ENCODE data around the gene TBX4. TPM values are rescaled to one million over a fixed set of nuclear protein-coding genes. Genes with fewer than 3 reads are reported as not detected.
"Not testable (repeated sequence)": the region's sequence is repeated elsewhere in the genome, so short reads cannot be mapped to it uniquely, and the experiment has no call there.

Gene TBX4
- total RNA-seq, 4 donors from 2014 or later = not detected

DNA sequence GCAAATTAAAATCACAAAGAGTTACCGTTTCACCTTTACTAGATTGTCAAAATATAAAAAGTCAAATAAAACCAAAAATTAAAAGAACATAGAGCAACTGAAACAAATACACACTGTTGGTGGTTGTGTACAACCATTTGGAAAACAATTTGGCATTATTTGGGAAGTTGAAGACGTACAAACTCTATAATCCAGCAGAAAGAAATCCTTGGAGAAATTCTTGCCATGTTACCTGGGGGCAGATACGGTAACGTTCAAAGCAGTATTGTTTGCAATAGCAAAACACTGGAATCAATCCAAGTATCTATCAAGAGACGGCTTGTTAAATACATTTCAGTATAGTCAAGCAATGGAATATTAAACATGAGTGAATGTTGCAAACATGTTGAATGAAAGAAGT lies 56.7 kb downstream of the TBX4 start:
- H3K4me1 ChIP-seq = no peaks in the 10 kb centered on the region
- no peaks in the 10 kb centered on the region for H3K36me3 ChIP-seq
- intact Hi-C loops (cut with DNase I; ENCODE audit: low total_unique reads) (no loop called here), in situ Hi-C loops (cut with MboI; ENCODE audit: low sequenced_read_pairs in 4 of 4) (no loop called here)
- DNase-seq = no peak
- no peak for TF ChIP-seq POLR2A (IDR thresholded peaks at IDR 0.05)
- no peak for TF ChIP-seq CTCF (IDR thresholded peaks at IDR 0.05 in 4 of 5, conservative IDR thresholded peaks at IDR 0.05 in 1 of 5)
- H3K27me3 ChIP-seq = no peaks in the 10 kb centered on the region
- ATAC-seq = no peak
- H3K9me3 ChIP-seq = no peaks in the 10 kb centered on the region
- H3K27ac ChIP-seq = no peak overlapping the region
- H3K4me3 ChIP-seq = no peak overlapping the region

DNA sequence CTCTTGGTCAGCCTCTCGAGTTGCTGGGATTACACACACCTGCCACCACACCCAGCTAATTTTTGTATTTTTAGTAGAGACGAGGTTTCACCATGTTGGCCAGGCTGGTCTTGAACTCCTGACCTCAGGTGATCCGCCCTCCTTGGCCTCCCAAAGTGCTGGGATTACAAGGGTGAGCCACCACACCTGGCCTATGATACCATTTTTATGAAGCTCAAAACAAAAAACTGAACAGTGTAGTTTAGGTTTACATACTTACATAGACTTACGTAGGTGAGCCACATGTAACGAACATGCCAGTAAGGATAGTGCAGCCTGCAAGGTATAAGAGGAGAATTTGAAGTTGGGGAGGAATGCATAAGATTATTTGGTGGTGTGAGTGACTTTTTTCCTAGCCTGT lies 57.2 kb downstream of the TBX4 start:
- H3K27me3 ChIP-seq; H3K27ac ChIP-seq; ATAC-seq; H3K36me3 ChIP-seq; H3K4me1 ChIP-seq; H3K9me3 ChIP-seq; in situ Hi-C loops (cut with MboI; ENCODE audit: low sequenced_read_pairs in 4 of 4); H3K4me3 ChIP-seq; DNase-seq; intact Hi-C loops (cut with DNase I; ENCODE audit: low total_unique reads): not testable (repeated sequence)

DNA sequence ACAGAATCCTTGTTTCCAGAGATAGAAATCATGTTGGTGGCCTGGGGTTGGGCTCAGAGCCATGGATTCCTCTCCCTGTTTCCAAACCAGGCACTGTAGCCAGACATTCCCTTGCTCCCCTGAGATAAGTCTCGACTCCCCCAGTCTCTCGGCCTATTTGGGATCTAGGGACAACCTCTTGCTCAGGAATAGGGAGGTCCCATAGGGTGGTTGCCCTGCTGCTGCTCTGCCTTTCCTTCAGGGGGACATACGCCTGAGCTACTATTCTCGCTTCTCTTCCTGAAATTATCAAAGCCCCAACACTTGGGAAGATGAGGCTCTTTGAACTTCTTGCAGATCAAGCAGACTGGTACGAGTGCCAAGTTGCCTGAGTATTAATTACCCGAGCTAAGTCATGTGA lies 58.0 kb downstream of the TBX4 start:
- H3K4me1 ChIP-seq = no peaks in the 10 kb centered on the region
- H3K9me3 ChIP-seq = no peaks in the 10 kb centered on the region
- DNase-seq (no peak), ATAC-seq (no peak)
- H3K27me3 ChIP-seq = no peaks in the 10 kb centered on the region
- TF ChIP-seq POLR2A (IDR thresholded peaks at IDR 0.05) (no peak), CTCF (IDR thresholded peaks at IDR 0.05 in 4 of 5, conservative IDR thresholded peaks at IDR 0.05 in 1 of 5) (no peak)
- no peak overlapping the region for H3K27ac ChIP-seq
- in situ Hi-C loops (cut with MboI; ENCODE audit: low sequenced_read_pairs in 4 of 4) = no loop called here
- intact Hi-C loops (cut with DNase I; ENCODE audit: low total_unique reads) = no loop called here
- H3K4me3 ChIP-seq = no peak overlapping the region
- no peaks in the 10 kb centered on the region for H3K36me3 ChIP-seq

- in situ Hi-C loops (cut with MboI; ENCODE audit: low sequenced_read_pairs in 4 of 4) = no loop called here
- Histone ChIP-seq H3K4me3 (no peak overlapping the region), H3K4me1 (no peaks in the 10 kb centered on the region), H3K36me3 (no peaks in the 10 kb centered on the region), H3K27ac (no peak overlapping the region), H3K9me3 (no peaks in the 10 kb centered on the region), H3K27me3 (no peaks in the 10 kb centered on the region)
- intact Hi-C loops (cut with DNase I; ENCODE audit: low total_unique reads) = no loop called here
- ATAC-seq (no peak), DNase-seq (no peak)
- TF ChIP-seq CTCF (IDR thresholded peaks at IDR 0.05 in 4 of 5, conservative IDR thresholded peaks at IDR 0.05 in 1 of 5) (no peak), POLR2A (IDR thresholded peaks at IDR 0.05) (no peak)
These were observed 58.8 kb downstream of the TBX4 start for GRCh38 chr17:61510991-61511390.

DNA sequence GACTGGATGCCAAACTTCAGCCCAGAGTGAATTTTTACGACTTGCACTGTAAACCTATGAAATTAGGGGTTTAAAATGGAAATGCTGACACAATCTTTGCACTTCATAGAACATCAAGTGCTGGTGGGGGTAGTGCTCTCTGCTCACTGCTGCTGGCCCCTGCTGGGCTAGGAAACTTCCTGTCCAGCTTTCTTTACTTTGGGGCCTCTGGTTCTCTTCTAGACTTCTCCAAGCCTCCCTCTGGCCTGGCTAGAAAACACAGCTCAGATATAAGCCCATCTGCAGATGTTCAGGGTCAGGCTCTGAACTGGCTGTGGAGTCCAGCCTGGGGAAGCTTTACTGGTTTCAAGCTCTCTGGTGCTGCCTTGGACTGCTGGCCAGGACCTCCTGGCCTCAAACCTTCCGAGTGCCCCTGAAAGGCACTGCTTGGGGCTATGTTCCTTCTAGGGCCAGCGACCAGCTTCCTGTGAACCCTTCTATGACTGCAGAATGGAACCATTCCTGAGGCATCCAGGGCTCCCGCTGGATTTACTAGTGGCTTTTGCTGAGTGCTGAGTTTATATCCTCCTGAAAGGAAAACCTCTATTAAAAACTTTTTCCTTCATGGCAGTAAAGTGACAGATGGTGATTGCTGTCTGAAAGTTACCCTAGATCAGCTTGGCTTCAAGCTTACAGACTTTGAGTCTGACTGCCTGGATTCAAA lies 59.4 kb downstream of the TBX4 start:
- Histone ChIP-seq H3K27me3 (no peaks in the 10 kb centered on the region), H3K4me1 (no peaks in the 10 kb centered on the region), H3K36me3 (no peaks in the 10 kb centered on the region), H3K4me3 (no peak overlapping the region), H3K9me3 (no peaks in the 10 kb centered on the region), H3K27ac (no peak overlapping the region)
- ATAC-seq = no peak
- in situ Hi-C loops (cut with MboI; ENCODE audit: low sequenced_read_pairs in 4 of 4) = no loop called here
- intact Hi-C loops (cut with DNase I; ENCODE audit: low total_unique reads) = no loop called here
- TF ChIP-seq POLR2A (IDR thresholded peaks at IDR 0.05) = no peak
- no peak for TF ChIP-seq CTCF (IDR thresholded peaks at IDR 0.05 in 4 of 5, conservative IDR thresholded peaks at IDR 0.05 in 1 of 5)
- no peak for DNase-seq

Measured in gastrocnemius medialis (tissue), 4 donors.